Measurements from ENCODE around the gene PROM2. TPM values are rescaled to one million over a fixed set of nuclear protein-coding genes. Genes with fewer than 3 reads are reported as not detected.

Gene PROM2
- total RNA-seq, 4 donors from 2014 or later = 0.50 to 3.2 (median 2.1) TPM

DNA sequence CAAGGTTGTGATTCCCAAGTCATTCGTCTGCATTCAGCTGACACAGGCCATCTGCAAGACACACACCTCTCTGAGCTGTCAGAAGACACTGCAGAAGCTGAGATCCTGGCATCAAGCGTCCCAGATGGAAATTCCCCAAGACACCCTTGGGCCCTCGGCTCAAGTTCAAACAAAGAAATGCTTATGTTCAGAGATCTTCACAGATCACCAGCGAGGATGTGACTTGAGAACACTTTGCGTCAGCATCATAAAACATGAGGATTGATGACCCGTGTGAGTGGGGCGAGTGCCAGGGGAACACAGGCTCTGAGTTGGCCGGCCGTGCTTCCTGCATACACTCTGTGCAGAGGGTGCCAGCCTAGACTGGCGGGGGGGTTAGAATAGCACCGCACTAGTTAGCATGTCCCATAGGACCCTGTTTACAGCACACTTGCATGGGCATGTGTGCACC is 59.7 kb downstream of the PROM2 start:
- intact Hi-C loops (cut with DNase I) = no loop called here
- H3K4me3 ChIP-seq = no peak overlapping the region
- no peaks in the 10 kb centered on the region for H3K27me3 ChIP-seq
- peak overlapping the region in 2 of 4 donors; percentile 30 to 34 for H3K27ac ChIP-seq (replicated peaks in 1 of 4)
- 72% methylated on average over 11 of the region's 11 CpGs for WGBS
- H3K36me3 ChIP-seq = no peaks in the 10 kb centered on the region
- H3K9me3 ChIP-seq = no peaks in the 10 kb centered on the region
- no peak for DNase-seq (ENCODE audit: extremely low spot score)
- peaks cover 0 to 14% (median 5%) of the 10 kb centered on the region in 4 donors for H3K4me1 ChIP-seq
- TF ChIP-seq POLR2AphosphoS5 (IDR thresholded peaks at IDR 0.05) (peak in 1 of 2 donors; percentile 44), EP300 (IDR thresholded peaks at IDR 0.05) (no peak)

DNA sequence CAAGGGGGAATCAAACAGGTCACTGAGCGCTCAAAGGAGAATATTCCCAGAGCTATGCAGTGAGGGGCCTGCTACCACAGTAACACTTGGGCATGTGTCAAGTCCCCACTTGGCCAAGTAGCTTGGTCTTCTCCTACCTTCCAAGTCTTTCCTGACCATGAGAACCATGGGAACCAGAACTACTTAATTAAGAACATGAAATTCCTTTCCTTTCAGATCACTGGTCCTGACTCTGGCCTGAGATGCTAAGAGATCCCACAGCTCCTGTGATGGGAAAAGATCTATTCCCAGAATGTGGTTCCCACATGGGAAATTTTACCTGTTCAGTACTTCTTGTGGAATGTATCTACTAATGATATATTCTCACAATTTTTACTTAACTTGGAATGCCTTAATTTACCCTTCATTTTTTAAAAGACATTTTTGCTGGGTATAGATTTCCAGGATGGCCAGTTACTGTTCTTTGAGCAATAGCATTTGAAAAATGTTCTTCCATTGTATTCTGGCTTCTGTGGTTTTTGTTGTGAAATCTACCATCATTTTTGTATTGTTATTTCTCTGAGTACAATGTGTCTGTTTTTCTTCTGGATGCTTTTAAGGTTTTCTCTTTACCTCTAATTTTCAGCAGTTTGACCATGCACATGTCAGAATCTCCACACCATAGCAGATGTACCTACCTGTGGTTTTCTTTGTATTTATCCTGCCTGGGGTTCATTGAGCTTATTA is 60.8 kb downstream of the PROM2 start:
- no peaks in the 10 kb centered on the region for H3K27me3 ChIP-seq
- peaks cover 0 to 14% (median 5%) of the 10 kb centered on the region in 4 donors for H3K4me1 ChIP-seq
- no peaks in the 10 kb centered on the region for H3K9me3 ChIP-seq
- H3K36me3 ChIP-seq = no peaks in the 10 kb centered on the region
- TF ChIP-seq EP300 (IDR thresholded peaks at IDR 0.05) = no peak
- DNase-seq (ENCODE audit: extremely low spot score) = no peak
- no peak overlapping the region for H3K27ac ChIP-seq (replicated peaks in 1 of 4)
- WGBS = 92% methylated on average over 1 of the region's 1 CpG
- intact Hi-C loops (cut with DNase I) = no loop called here
- no peak overlapping the region for H3K4me3 ChIP-seq

- H3K4me1 ChIP-seq = peaks cover 0 to 14% (median 5%) of the 10 kb centered on the region in 4 donors
- H3K27ac ChIP-seq (replicated peaks in 1 of 4) = no peak overlapping the region
- intact Hi-C loops (cut with DNase I) = no loop called here
- H3K4me3 ChIP-seq = no peak overlapping the region
- H3K36me3 ChIP-seq = no peaks in the 10 kb centered on the region
- no peaks in the 10 kb centered on the region for H3K9me3 ChIP-seq
- TF ChIP-seq POLR2A (IDR thresholded peaks at IDR 0.05; ENCODE audit: low read depth) (no peak), POLR2AphosphoS5 (IDR thresholded peaks at IDR 0.05) (no peak), EP300 (IDR thresholded peaks at IDR 0.05) (no peak)
- TF ChIP-seq, protein P1, sequence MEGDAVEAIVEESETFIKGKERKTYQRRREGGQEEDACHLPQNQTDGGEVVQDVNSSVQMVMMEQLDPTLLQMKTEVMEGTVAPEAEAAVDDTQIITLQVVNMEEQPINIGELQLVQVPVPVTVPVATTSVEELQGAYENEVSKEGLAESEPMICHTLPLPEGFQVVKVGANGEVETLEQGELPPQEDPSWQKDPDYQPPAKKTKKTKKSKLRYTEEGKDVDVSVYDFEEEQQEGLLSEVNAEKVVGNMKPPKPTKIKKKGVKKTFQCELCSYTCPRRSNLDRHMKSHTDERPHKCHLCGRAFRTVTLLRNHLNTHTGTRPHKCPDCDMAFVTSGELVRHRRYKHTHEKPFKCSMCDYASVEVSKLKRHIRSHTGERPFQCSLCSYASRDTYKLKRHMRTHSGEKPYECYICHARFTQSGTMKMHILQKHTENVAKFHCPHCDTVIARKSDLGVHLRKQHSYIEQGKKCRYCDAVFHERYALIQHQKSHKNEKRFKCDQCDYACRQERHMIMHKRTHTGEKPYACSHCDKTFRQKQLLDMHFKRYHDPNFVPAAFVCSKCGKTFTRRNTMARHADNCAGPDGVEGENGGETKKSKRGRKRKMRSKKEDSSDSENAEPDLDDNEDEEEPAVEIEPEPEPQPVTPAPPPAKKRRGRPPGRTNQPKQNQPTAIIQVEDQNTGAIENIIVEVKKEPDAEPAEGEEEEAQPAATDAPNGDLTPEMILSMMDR (IDR thresholded peaks at IDR 0.05) = no peak
- DNase-seq (ENCODE audit: extremely low spot score) = no peak
- peaks cover 0 to 3% (median 0%) of the 10 kb centered on the region in 4 donors for H3K27me3 ChIP-seq
- WGBS = 75% methylated on average over 2 of the region's 2 CpGs
These were observed 62.2 kb downstream of the PROM2 start for GRCh38 chr2:95336406-95336805.

- H3K36me3 ChIP-seq = no peaks in the 10 kb centered on the region
- no peak overlapping the region for H3K27ac ChIP-seq (replicated peaks in 1 of 4)
- whole genome bisulfite sequencing = 81% methylated on average over 7 of the region's 7 CpGs
- TF ChIP-seq POLR2AphosphoS5 (IDR thresholded peaks at IDR 0.05) (no peak), POLR2A (IDR thresholded peaks at IDR 0.05; ENCODE audit: low read depth) (no peak), EP300 (IDR thresholded peaks at IDR 0.05) (no peak)
- TF ChIP-seq, protein P1 (IDR thresholded peaks at IDR 0.05) = no peak
- no peaks in the 10 kb centered on the region for H3K9me3 ChIP-seq
- intact Hi-C loops (cut with DNase I) = no loop called here
- H3K4me3 ChIP-seq = no peak overlapping the region
- peaks cover 0 to 3% (median 0%) of the 10 kb centered on the region in 4 donors for H3K27me3 ChIP-seq
- H3K4me1 ChIP-seq = peaks cover 0 to 14% (median 5%) of the 10 kb centered on the region in 4 donors
- DNase-seq (ENCODE audit: extremely low spot score) = no peak
These were observed 63.6 kb downstream of the PROM2 start for GRCh38 chr2:95337829-95338228.

Other genes starting within 250 kb of the PROM2 start
- gene MAL, start 248.7 kb upstream of the PROM2 start, total RNA-seq = 10 to 100 TPM; 23.3 to 46.2 (median 36.6) TPM
- 10 to 100 TPM; 31.1 to 46.6 (median 39.8) TPM for gene MRPS5, start 152.6 kb upstream of the PROM2 start, total RNA-seq
- gene ZNF514, start 114.6 kb upstream of the PROM2 start, total RNA-seq = 10 to 100 TPM; 12.1 to 14.5 (median 13.2) TPM
- 1 to 10 TPM; 3.5 to 6.9 (median 6.5) TPM for gene ZNF2, start 108.6 kb upstream of the PROM2 start, total RNA-seq
- 10 to 100 TPM in 1 of 4 donors, 1 to 10 TPM in 3; 3.5 to 12.0 (median 7.6) TPM for gene ZNF892, start 66.9 kb upstream of the PROM2 start, total RNA-seq
- 10 to 100 TPM; 15.8 to 29.9 (median 23.0) TPM for gene KCNIP3, start 22.9 kb downstream of the PROM2 start, total RNA-seq
- 10 to 100 TPM; 11.2 to 20.0 (median 16.5) TPM for gene FAHD2A, start 128.3 kb downstream of the PROM2 start, total RNA-seq
- not detected for gene TRIM43B, start 210.3 kb downstream of the PROM2 start, total RNA-seq